ENCODE measurements around the gene COX4I2. TPM values are rescaled to one million over a fixed set of nuclear protein-coding genes. Genes with fewer than 3 reads are reported as not detected.

COX4I2 gene
- total RNA-seq, 2 experiments from 2014 or later: not detected

DNA sequence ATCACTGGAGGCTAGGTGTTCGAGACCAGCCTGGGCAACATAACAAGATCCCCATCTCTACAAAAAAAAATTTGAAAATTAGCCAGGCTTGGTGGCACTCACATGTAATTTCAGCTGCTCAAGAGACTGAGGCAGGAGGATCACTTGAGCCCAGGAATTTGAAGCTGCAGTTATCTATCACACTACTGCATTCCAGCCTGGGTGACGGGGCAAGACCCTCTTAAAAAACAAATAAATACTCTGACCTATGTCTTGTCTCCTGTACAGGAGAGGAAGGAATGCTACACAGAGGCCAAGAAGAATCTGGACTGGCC, 25.8 kb downstream of the COX4I2 start:
- Histone ChIP-seq H3K4me3 (ENCODE audit: low read depth, low read length, poor library complexity, severe bottlenecking) (no peak overlapping the region), H3K4me1 (ENCODE audit: insufficient read depth, low read length, poor library complexity, severe bottlenecking) (peaks cover 51% of the 10 kb centered on the region), H3K9me2 (ENCODE audit: insufficient read depth, low read length) (no peaks in the 10 kb centered on the region), H3K9me3 (ENCODE audit: low read length) (no peaks in the 10 kb centered on the region), H2AFZ (ENCODE audit: low read length) (no peak overlapping the region), H3K36me3 (ENCODE audit: insufficient read depth, low read length) (peaks cover 38% of the 10 kb centered on the region; the same call in 1 of the 2 replicates), H3K79me2 (ENCODE audit: insufficient read depth, low read depth, low read length) (no peaks in the 10 kb centered on the region), H3K27ac (ENCODE audit: low read depth, low read length, poor library complexity, severe bottlenecking) (peak overlapping the region; percentile 28), H3K4me2 (ENCODE audit: low read length) (no peak overlapping the region), H4K20me1 (ENCODE audit: insufficient read depth, low read length) (no peaks in the 10 kb centered on the region)
- CTCF ChIA-PET (ENCODE audit: unreplicated experiment): interaction anchor here (1.3 kb wide), 1 partner anchor 17 kb away, joined by 7 read pairs; no protein-coding TSS in a partner anchor
- POLR2A ChIA-PET: interaction anchor here (0.6 to 2.0 kb wide), 4 partner anchors 9 to 59 kb away, joined by 3 to 13 read pairs (median 5); no protein-coding TSS in a partner anchor
- no peak for DNase-seq (ENCODE audit: low spot score)
- intact Hi-C loops (cut with micrococcal nuclease; ENCODE audit: unreplicated experiment): no loop called here
- TF ChIP-seq EZH2phosphoT487 (IDR thresholded peaks at IDR 0.05; ENCODE audit: borderline replicate concordance, low read depth, low read length): no peak
- TF ChIP-seq, protein P1, sequence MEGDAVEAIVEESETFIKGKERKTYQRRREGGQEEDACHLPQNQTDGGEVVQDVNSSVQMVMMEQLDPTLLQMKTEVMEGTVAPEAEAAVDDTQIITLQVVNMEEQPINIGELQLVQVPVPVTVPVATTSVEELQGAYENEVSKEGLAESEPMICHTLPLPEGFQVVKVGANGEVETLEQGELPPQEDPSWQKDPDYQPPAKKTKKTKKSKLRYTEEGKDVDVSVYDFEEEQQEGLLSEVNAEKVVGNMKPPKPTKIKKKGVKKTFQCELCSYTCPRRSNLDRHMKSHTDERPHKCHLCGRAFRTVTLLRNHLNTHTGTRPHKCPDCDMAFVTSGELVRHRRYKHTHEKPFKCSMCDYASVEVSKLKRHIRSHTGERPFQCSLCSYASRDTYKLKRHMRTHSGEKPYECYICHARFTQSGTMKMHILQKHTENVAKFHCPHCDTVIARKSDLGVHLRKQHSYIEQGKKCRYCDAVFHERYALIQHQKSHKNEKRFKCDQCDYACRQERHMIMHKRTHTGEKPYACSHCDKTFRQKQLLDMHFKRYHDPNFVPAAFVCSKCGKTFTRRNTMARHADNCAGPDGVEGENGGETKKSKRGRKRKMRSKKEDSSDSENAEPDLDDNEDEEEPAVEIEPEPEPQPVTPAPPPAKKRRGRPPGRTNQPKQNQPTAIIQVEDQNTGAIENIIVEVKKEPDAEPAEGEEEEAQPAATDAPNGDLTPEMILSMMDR (conservative IDR thresholded peaks at IDR 0.05; ENCODE audit: low read length): no peak
- BruUV-seq (replicated peaks): no TSS peak

DNA sequence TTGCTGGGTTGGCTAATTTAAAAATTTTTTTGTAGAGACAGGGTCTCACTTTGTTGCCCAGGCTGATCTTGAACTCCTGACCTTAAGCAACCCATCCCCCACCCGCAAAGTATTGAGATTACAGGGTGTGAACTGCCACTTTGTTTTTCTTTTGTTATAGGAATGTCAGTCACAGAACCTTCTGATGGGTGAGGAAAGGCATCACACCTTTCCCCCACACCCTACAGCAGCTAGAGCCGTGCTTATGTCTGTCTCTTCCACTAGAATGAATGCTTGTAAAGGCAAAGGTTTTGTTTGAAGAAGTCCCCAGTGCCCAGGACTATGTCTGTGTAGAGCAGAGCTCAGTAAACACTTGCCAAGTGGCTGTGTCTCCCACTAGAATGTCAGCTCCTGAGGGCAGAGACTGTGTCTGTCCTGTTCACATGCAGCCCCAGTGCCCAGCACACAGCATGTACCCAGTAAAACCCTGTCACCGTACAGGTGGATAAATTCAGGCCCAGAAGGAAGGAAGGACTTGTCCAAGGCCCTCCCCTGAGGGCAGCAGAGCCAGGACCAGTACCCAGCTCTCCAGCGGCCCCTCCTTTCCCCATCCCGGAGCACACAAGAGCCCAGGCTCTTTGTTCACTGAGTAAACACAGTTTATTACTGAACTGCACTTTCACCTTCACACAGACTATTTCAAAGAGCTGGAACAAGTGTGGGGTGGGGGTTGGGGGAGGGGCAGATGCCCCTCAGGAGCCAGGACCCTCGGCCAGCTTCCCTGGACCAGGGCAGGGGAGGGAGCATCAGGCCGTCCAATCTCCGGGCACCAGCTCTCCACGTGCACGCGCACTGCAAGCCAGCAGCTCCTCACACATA, 26.4 kb downstream of the COX4I2 start:
- CTCF ChIA-PET (ENCODE audit: unreplicated experiment): interaction anchor here (0.5 to 1.3 kb wide), 4 partner anchors 11 to 36 kb away, joined by 3 to 7 read pairs (median 4); no protein-coding TSS in a partner anchor
- Histone ChIP-seq H3K36me3 (ENCODE audit: insufficient read depth, low read length) (peaks cover 43% of the 10 kb centered on the region), H3K9me2 (ENCODE audit: insufficient read depth, low read length) (no peaks in the 10 kb centered on the region), H2AFZ (ENCODE audit: low read length) (no peak overlapping the region), H3K4me1 (ENCODE audit: insufficient read depth, low read length, poor library complexity, severe bottlenecking) (peaks cover 51% of the 10 kb centered on the region), H3K27ac (ENCODE audit: low read depth, low read length, poor library complexity, severe bottlenecking) (peak overlapping the region; percentile 28), H4K20me1 (ENCODE audit: insufficient read depth, low read length) (no peaks in the 10 kb centered on the region), H3K4me2 (ENCODE audit: low read length) (no peak overlapping the region), H3K4me3 (ENCODE audit: low read depth, low read length, poor library complexity, severe bottlenecking) (no peak overlapping the region), H3K9me3 (ENCODE audit: low read length) (no peaks in the 10 kb centered on the region), H3K79me2 (ENCODE audit: insufficient read depth, low read depth, low read length) (no peaks in the 10 kb centered on the region)
- POLR2A ChIA-PET: interaction anchor here (0.6 to 2.0 kb wide), 7 partner anchors 9 to 59 kb away, joined by 3 to 13 read pairs (median 5); no protein-coding TSS in a partner anchor
- DNase-seq (ENCODE audit: low spot score): no peak
- intact Hi-C loops (cut with micrococcal nuclease; ENCODE audit: unreplicated experiment): no loop called here
- no peak for TF ChIP-seq EZH2phosphoT487 (IDR thresholded peaks at IDR 0.05; ENCODE audit: borderline replicate concordance, low read depth, low read length)
- TF ChIP-seq, protein P1 (conservative IDR thresholded peaks at IDR 0.05; ENCODE audit: low read length): no peak
- BruUV-seq (replicated peaks): no TSS peak

Measured in OCI-LY7 (cell line).